ENCODE data around the gene IGFBP4.
"Not testable (repeated sequence)": the region's sequence is repeated elsewhere in the genome, so short reads cannot be mapped to it uniquely, and the experiment has no call there.

IGFBP4 gene

DNA sequence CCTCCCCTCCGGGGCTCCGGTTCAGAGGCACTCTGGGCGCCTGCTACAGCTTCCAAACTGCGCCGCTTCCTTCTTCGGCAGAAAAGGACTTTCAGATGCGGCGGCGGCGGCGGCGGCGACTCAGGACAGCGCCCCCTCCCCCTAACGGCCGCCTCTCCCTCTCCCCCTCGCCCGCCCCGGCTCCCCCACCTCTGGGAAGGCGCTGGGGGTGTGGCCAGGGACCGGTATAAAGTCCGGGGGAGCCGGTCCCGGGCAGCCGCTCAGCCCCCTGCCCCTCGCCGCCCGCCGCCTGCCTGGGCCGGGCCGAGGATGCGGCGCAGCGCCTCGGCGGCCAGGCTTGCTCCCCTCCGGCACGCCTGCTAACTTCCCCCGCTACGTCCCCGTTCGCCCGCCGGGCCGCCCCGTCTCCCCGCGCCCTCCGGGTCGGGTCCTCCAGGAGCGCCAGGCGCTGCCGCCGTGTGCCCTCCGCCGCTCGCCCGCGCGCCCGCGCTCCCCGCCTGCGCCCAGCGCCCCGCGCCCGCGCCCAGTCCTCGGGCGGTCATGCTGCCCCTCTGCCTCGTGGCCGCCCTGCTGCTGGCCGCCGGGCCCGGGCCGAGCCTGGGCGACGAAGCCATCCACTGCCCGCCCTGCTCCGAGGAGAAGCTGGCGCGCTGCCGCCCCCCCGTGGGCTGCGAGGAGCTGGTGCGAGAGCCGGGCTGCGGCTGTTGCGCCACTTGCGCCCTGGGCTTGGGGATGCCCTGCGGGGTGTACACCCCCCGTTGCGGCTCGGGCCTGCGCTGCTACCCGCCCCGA is at the start of gene IGFBP4:
Gene IGFBP4 (plus strand): TSS at position 255 of the 792 bp plus-strand sequence. CDS start 286 bp downstream, at position 541.
- peak; percentile 92 for DNase-seq

GRCh38 chr17:40399185-40399584 is 44.1 kb upstream of the IGFBP4 start:
- DNase-seq = peak; percentile 89

DNA sequence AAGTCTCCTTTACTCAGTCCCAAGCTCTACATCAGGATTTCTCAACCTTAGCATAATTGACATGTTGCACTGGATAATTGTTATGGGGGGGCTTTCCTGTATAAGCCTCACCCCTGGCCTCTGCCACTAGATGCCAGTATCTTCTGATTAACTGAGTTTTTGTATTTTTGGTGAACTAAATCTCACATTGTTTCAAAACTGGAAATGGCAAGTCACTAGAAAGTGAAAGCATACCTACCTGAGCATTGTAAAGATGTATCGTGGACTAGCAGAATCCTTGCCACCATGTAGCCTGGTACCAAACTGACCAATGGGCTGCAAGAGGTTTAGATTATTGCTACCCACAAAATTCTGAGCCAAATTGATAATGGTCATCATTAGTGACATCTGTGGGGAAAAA is 40.6 kb upstream of the IGFBP4 start:
- DNase-seq = no peak

DNA sequence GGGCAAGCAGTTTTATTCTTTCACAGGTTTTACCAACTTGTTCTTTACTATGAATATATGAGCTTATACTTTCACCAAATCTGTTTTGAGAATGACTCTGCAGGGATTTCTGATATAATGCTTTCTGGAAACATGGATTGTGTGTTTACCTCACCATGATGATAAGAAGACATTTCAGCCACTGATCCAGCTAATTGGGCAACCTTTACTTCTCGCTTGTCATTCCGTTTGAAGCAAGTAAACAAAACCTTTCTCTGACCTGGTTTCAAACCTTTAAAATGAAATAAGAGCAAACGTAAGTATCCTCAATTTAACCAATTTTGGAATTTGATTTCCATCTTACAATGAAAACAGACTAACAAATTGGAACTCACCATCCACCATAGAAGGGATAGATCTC is 39.2 kb upstream of the IGFBP4 start:
- DNase-seq = no peak

DNA sequence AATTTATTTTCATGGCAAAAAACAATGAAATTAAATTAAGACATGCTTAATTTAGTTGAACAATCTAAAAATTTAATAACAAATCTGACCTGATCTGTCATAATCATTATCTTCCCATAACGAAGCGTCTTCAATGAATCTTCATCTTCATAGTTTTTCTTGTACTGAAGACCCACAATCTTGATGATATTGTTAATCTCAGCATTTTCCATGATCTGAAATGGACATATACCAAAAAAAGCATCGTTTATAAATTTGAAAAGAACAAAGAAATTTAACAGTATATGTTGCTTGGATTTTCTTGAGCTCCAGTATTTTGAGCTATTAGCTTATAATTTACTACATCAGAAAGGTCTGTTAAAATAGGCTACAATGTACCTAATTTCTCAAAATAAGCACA is 35.8 kb upstream of the IGFBP4 start:
- DNase-seq = no peak

GRCh38 chr17:40409540-40409939 is 33.7 kb upstream of the IGFBP4 start:
- DNase-seq = not testable (repeated sequence)

DNA sequence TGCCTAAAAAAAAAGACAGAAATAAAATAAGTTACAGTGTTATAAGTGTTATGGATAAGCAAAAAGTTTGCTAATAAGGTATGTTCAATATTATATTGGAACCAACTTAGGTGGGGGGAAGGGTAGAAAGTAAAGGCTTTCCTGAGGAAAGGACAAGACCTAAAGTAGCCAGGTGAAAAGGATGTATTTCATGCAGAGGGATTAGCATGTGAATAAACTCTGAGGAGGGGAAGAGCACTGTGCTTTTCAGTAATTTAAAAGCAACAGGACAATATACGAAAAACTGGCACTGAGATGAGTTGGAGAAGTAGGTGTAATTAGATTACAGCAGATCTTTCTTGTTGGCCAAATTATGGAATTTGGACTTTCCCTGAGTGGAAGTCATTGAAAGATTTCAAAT is 33.2 kb upstream of the IGFBP4 start:
- DNase-seq = no peak

GRCh38 chr17:40411821-40412220 is 31.4 kb upstream of the IGFBP4 start:
- DNase-seq = no peak

GRCh38 chr17:40412880-40413279 is 30.4 kb upstream of the IGFBP4 start:
- no peak for DNase-seq

- DNase-seq = not testable (repeated sequence)
Observed at GRCh38 chr17:40414312-40414711, 28.9 kb upstream of the IGFBP4 start.

DNA sequence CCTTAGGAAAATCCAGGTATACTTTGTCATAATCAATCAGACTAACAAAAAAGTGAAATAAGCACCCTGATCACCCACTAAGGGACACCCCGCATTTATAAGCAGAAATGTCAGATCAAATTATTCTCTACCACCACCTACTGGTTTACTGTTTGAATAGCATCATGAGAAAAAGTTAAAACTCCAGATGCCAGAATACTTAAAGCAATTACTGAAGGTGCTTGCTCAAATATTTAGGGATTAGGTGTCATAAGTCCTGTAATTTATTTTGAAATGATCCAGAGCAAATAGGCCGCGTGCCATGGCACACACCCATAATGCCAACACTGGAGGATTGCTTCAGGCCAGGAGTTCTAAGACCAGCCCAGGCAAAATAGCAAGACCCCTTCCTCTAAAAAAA is 27.9 kb upstream of the IGFBP4 start:
- DNase-seq = peak; percentile 73

- no peak for DNase-seq
Observed at GRCh38 chr17:40416671-40417070, 26.6 kb upstream of the IGFBP4 start.

- DNase-seq = peak; percentile 75
Observed at GRCh38 chr17:40417258-40417608, 26.0 kb upstream of the IGFBP4 start.

DNA sequence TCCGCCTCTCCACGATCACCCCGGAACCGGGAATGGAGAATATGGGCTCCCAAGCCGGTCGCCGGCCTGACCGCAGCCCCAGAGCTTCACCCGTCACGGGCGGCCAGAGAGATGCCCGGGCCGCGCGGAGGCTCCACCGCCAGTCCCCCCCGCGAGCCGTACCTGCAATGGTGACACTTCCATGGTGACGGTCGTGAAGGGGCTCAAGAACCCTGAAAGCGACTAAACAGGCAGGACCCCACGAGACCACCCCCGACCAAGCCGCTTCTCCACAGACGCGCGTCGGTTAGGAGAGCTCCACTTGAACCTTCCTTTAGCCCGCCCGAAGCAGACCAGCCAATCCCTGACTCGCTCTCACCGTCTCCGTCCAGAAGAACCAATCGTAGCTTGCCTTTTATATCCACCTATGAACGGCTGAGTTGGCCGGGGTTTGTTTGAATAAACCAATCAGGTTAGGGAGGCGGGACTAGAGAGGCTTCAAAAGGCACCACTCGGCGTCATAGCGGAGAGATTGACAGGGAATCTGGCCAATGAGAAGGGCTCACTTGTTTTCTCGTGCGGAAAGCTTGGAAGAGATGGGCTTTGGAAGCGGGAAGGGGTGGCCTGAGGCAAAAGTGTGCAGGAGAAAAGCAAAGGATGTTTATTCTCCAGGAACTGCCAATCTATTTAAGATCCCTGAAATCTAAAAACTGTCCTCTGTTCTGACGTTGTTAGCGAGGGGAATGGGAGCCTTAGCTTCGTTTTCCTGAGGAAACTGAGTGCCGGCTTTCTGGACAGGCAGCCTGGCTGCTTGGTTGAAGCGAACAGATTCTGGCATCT is 25.4 kb upstream of the IGFBP4 start, which contains the start of gene TOP2A:
Gene TOP2A (minus strand): TSS at position 288 of the 819 bp plus-strand sequence. CDS start 105 bp downstream, at position 183.
- peak; percentile 100 for DNase-seq

DNA sequence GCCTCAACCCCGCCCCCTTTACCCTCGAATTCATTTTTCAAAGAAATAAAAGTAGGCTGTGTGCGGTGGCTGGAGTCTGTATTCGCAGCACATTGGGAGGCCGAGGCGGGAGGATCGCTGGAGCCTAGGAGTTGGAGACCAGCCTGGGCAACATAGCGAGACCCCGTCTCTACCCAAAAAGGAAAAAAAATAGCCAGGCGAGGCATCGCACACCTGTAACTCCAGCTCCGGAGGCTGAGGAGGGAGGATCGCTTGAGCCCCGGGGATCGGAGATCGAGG is 24.9 kb upstream of the IGFBP4 start:
- no peak for DNase-seq

DNA sequence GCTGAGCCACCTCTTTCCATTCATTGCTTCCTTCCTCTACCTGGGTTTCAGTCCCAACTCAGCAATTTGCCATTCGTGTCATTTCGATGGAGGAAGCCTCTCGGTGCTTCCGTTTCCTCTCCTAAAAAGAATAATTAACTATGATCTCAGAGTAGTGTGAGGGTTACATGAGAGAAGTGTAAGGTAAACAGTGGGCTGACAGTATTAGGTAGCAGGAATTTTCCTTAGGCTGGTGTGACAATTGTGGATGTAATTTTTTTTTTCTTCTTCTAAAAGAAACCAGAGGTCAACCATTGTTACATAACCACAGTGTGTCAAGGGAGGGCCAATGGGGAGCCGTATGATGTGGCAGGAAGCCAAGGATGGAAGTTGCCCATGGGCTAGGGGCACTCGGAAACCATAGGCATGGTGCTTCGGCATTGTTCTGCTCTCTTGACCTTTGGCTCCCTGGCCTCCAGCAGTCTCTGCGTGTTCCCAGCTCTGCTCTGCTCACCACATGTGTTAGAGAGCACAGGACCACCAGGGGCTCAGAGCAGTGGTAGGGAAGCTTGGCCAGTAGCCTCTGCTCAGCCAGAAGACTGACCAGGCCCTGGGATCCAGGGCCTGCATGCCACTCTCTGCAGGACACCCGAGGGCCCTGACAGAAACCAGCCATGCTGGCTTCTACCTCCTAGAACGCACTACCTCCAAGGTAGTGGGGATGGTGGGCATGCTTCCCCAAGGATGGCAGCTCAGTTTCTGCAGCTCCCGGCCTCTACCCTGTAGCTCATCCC is 23.5 kb upstream of the IGFBP4 start:
- peak; percentile 16 for DNase-seq

- no peak for DNase-seq
Observed at GRCh38 chr17:40422990-40423633, 20.1 kb upstream of the IGFBP4 start.

- no peak for DNase-seq
Observed at GRCh38 chr17:40425741-40426140, 17.5 kb upstream of the IGFBP4 start.

DNA sequence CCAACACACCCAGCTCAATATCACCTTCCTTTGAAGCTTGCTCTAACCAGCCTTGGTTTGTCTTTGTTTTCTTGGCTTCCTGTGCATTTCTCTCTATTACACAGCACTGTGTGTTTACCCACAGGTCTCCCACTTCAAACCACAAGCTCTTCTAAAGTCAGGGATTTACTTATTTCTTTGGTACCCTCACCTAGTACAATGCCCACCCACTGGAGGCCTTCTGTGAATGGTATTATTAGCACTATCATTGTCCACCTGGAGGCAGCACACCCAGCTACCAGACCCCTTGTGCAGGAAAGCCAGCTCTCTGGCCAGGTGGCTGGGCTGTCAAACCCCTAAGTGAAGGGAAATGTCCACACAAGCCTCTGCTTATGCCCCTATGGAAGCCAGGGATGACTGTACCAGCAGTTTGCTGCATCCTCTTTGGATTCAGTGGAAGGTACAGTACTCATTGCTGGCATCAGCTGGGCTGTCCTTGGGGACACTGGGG is 16.2 kb upstream of the IGFBP4 start:
- no peak for DNase-seq

GRCh38 chr17:40430272-40431230 is 12.7 kb upstream of the IGFBP4 start:
- DNase-seq = no peak

- no peak for DNase-seq
Observed at GRCh38 chr17:40431231-40431602, 12.0 kb upstream of the IGFBP4 start.

All from eye (tissue), 1 donor.